Measurements from ENCODE around the gene IL19. TPM values are rescaled to one million over a fixed set of nuclear protein-coding genes. Genes with fewer than 3 reads are reported as not detected.

IL19 gene
- total and polyA plus RNA-seq, 9 of the 15 experiments (the other 6 are each of a cell fraction or from before 2014, with no cell fraction given): not detected

DNA sequence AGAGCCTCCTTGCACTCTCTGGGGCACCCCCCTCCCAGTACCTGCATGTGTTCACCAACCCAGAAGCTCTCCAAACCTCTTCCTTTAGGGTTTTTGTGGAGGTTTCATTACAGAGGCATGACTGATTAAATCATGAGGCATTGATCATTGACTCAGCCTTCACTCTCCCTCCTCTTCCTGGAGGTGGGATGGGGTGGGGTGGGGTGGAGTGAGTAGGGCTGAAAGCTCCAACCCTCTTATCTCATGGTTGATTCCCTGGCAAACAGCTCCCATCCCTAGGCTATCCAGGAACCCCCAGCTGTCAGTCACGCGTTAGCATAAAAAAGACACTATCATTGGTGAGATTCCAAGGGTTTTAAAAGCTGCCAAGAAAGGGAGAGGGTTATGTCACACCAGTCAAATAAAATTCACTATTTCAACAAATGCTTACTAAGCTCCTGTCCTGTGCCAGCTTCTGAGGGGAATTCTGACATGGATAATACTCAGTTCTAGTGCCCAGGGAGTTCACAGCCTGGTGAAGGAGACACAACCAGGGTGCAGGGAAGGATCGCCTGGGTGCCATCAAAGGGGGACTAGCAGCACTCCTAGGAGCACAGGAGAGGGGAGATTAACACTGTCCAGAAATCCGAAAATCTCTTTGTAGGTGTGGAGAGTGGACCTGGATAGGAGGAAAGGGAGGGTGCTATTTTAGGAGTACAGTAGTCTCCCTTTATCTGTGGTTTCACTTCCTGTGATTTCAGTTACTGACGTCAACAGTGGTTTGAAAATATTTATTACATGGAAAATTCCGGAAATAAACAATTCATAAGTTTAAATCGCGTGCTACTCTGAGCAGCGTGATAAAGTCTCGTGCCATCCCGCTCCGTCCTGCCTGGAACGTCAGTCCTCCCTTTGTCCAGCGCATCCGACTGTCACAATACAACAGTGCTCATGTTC is 119.8 kb downstream of the IL19 start (continued):
- TF ChIP-seq MGA (IDR thresholded peaks at IDR 0.05) (no peak), RUNX1 (IDR thresholded peaks at IDR 0.05; ENCODE audit: low read depth) (no peak), DMBX1 (CRISPR knock-in tag; IDR thresholded peaks at IDR 0.05; ENCODE audit: borderline replicate concordance) (no peak), SOX6 (IDR thresholded peaks at IDR 0.05) (peak; percentile 63), SMARCB1 (IDR thresholded peaks at IDR 0.05; ENCODE audit: insufficient read length, low read depth) (no peak), RFX5 (IDR thresholded peaks at IDR 0.05; ENCODE audit: low read depth, low read length) (no peak), HCFC1 (IDR thresholded peaks at IDR 0.05; ENCODE audit: low read depth, low read length) (no peak), ZKSCAN8 (CRISPR knock-in tag; IDR thresholded peaks at IDR 0.05) (peak; percentile 57; the same call in 1 of the 2 replicates), GATA2 (CRISPR knock-in tag; IDR thresholded peaks at IDR 0.05) (0 out of 2 replicates have a peak, but pooled peaks have one; percentile 26), THRA (IDR thresholded peaks at IDR 0.05) (no peak), FOXM1 (IDR thresholded peaks at IDR 0.05; ENCODE audit: low read depth) (peak; percentile 54; the same call in 1 of the 2 replicates), FOXM1 (CRISPR knock-in tag; IDR thresholded peaks at IDR 0.05; ENCODE audit: low read depth) (no peak)
- TF ChIP-seq, protein P1, sequence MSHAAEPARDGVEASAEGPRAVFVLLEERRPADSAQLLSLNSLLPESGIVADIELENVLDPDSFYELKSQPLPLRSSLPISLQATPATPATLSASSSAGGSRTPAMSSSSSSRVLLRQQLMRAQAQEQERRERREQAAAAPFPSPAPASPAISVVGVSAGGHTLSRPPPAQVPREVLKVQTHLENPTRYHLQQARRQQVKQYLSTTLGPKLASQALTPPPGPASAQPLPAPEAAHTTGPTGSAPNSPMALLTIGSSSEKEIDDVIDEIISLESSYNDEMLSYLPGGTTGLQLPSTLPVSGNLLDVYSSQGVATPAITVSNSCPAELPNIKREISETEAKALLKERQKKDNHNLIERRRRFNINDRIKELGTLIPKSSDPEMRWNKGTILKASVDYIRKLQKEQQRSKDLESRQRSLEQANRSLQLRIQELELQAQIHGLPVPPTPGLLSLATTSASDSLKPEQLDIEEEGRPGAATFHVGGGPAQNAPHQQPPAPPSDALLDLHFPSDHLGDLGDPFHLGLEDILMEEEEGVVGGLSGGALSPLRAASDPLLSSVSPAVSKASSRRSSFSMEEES (CRISPR knock-in tag; IDR thresholded peaks at IDR 0.05): no peak

Data from K562 (cell line).